SKM-1 (cell line): ENCODE results near the gene CCSAP.
"Not testable (repeated sequence)": the region's sequence is repeated elsewhere in the genome, so short reads cannot be mapped to it uniquely, and the experiment has no call there.

ENCODE experiments used
- DNase-seq: peaks from one replicate; lab custom pipeline; 2025; ENCODE audit not compliant: unreplicated experiment; lab: John Stamatoyannopoulos, UW

Gene CCSAP

DNA sequence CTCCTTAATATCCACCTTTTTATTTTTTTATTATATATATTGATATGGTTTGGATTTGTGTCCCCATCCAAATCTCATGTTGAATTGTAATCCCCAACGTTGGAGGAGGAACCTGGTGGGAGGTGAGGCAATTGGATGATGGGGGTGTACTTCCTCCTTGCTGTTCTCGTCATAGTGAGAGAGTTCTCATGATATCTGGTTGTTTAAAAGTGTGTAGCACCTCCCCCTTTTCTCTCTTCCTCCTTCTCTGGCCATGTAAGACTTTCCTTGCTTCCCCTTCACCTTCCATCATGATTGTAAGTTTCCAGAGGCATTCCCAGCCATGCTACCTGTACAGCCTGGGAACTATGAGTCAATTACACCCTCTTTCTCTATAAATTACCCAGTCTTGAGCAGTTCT is 22.7 kb upstream of the CCSAP start:
- peak; percentile 32 for DNase-seq

GRCh38 chr1:229364207-229365065 is 21.6 kb upstream of the CCSAP start:
- no peak for DNase-seq

DNA sequence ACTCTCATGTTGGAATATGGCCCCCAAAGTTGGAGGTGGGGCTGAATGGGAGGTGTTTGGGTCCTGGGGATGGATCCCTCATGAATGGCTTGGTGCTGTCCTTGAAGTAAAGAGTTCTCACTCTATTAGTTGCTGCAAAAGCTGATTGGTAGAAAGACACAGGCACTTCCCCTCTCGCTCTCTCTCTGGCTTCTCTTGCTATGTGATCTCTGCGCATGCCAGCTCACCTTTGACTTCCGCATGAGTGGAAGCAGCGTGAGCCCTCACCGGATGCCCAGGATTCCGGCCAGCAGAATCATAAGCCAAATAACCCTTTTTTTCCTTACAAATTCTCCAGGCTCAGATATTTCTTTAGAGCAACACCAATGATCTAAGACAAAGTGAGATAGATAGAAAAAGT is 20.9 kb upstream of the CCSAP start:
- no peak for DNase-seq

GRCh38 chr1:229360420-229360819 is 17.6 kb upstream of the CCSAP start:
- no peak for DNase-seq

GRCh38 chr1:229355661-229356060 is 12.8 kb upstream of the CCSAP start:
- DNase-seq: no peak

GRCh38 chr1:229354226-229354625 is 11.4 kb upstream of the CCSAP start:
- DNase-seq: no peak

- DNase-seq: no peak
Measured at GRCh38 chr1:229352975-229353374, 10.1 kb upstream of the CCSAP start.

DNA sequence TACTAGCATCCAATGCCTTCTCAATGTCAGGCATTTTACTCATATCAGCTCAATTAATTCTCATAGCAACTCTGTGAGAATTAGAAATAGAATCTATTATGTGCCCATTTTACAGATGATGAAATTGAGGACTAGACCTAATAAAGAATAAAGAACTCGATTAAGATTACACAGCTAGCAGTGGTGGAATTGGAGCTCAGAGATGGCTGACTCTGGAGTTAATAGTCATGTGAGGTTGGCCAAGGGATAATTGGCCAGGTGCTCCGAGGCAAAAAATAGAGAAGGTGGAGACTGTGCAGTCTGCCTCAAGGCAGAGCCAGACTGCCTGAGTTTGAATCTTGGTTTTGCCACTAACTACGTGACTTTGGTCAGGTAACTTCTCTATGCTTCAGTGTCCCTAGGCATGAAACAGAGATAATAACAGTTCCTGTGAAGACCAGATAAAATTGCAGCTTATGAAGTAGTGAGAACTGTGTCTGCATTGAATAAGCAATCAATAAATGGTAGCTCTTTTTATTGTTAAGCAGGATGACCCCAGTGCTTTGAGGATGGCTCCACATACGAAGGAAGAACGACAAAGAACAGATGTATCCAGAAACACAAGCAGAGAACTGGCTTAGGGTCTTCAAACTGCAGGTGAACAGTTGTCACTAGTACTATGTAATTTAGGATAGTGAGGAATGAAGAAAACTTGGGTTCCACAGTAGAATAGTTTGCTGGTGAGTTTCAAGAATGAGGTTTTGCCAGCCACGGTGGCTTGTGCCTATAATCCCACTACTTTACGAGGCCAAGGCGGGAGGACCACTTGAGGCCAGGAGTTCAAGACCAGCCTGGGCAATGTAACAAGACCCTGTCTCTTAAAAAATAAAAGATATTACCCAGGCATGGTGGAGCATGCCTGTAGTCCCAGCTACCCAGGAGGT is 6.9 kb upstream of the CCSAP start:
- no peak for DNase-seq

DNA sequence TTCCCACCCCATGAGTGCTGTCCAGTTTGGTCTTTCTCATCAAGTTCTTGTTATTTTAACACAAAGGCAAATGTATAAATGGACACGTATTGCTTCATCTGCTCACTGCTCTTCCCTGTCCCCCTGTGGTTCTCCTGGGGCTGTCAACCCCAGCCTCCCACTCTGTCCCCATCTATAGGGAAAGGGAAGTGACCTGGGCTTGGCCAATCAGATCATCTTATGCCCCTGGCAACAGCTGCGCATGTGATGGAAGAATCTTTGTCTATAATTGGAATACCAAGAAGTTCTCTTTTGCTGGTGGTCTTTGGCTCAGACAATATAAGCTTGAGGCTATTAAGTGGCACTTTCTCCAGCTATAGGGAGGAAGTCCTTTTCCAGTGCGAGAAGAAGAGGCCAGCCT is 4.7 kb upstream of the CCSAP start:
- no peak for DNase-seq

DNA sequence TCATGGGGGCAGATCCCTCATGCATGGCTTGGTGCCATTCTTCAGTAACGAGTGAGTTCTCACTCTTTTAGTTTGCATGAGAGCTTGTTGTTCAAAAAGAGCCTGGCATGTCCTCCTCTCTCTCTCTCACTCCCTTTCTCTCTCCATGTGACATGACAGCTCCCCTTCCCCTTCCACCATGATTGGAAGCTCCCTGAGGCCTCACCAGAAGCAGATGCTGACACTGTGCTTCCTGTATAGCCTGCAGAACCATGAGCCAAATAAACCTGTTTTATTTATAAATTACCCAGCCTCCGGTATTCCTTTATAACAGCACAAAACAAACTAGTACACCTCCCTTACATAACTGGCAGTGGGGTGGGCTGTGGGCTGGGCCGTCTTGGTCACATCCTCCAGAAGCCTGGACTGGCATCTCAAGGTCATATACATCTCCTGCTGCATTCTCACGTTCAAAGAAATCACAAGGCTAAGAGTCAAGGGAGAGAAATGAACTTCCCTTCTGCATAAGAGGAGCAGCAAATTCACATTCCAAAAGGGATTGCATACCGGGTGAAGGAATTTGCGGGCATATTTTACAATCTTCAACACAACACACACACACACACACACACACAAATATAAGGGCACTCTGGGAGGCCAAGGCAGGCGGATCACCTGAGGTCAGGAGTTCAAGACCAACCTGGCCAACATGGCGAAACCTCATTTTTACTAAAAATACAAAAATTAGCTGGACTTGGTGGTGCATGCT is 2.3 kb upstream of the CCSAP start:
- no peak for DNase-seq

DNA sequence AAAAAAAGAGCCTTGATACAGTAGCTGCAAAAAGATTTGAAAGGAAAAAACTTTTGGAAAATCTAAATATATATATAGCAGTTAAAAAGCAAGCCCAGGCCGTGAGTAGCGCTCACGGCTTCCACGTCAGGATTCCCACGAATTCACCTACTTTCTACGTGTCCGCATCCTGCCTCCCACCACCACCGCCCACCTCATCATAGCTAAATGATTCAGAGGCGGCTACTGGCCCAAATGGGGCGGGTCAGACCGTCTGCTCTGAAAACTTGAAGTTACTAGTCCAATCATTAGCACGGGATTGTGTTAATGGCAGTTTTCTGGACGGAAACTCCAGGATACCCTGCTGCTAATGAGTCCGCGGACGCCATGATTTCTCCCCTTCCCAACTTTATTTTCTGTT is 1.3 kb upstream of the CCSAP start:
- no peak for DNase-seq

- DNase-seq: peak; percentile 91
Measured at GRCh38 chr1:229341774-229342655, 832 bp downstream of the CCSAP start.

- no peak for DNase-seq
Measured at GRCh38 chr1:229340496-229340895, 2.4 kb downstream of the CCSAP start.

- DNase-seq: no peak
Measured at GRCh38 chr1:229339520-229339919, 3.3 kb downstream of the CCSAP start.

DNA sequence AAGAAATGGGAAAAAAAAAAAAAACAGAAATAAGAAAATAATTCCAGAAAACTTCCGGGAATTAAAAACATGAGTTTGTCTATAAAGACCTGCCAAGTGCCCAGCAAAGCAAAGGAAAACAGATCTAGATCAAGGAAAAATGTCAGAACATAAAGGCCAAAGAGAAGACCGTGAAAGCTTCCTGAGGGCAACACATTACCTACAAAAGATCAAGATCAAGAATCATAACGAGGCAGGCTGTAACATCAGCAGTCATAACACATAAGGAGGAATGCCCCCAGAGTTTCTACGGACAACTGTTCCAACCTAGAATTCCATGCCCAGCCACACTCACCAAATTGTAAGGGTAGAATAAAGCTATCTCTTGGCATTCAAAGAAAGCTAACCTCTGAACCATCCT is 3.8 kb downstream of the CCSAP start:
- DNase-seq: no peak

- DNase-seq: no peak
Measured at GRCh38 chr1:229336345-229336744, 6.5 kb downstream of the CCSAP start.

DNA sequence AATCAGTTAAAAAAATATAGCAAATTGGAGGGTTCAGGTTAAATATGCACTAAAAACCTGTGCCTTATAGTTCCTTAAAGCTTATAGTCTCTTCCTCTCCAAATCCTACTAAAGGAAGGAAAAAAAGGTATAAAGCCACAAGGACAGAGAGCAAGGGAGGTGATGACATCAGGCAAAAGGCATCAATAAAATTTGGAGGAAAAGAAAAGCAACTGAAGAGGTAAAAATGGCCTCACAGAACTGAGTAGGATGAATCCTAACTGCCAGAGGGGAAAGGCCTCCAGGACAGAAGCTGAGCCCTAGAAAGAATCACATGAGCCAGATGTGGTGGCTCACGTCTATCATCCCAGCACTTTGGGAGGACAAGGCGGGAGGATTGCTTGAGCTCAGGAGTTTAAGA is 8.1 kb downstream of the CCSAP start:
- no peak for DNase-seq

- no peak for DNase-seq
Measured at GRCh38 chr1:229334269-229334668, 8.6 kb downstream of the CCSAP start.

DNA sequence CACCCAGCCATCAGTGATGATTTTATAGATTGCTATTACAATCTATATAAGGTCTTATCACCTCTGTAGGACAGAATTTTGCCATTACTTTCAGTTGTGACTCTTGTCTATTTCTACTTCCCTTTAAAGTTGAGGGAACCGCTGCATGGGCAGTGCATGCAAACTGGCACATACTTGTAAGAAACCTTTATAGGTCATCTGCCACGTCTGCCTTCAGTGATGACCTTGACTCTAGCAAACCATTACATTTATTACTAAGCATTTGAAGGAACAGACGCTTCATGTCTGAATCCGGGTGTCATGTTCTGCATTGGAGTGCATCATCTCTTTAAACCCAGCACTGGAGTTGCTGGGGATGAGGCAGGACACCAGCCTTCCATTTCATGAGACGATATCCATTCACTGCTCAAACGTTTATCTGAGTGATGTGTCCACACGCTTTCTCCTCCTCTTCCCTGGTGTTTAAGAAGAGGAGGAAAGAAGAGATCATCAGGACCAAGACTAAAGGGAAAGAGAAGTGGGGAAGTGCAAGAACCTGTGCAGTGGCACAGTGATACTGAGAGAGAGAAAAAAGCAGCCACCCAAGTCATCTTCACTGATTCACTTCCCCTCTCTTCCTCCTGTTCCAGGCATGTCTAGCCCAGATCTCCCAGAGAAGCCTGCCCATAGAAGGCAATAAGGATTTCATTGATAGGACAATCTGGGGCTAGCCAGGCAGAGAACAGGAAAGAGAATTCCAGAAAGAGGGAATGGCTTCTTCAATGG is 14.1 kb downstream of the CCSAP start:
- no peak for DNase-seq

DNA sequence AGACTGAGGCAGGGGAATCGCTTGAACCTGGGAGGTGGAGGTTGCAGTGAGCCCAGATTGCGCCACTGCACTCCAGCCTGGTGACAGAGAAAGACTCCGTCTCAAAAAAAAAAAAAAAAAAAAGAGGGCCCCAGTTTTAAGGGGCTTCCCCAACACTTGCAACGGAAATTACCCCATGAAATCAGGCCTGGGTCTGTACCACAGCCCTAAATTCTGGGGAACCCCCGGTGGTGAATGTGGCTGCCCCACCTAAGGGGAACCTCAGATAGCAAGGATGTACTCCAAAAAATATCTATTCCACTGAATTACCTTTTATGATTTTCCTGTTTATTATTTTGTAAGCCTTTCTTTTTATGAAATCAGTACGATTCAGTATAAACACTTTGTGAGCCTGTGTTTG is 15.1 kb downstream of the CCSAP start:
- DNase-seq: not testable (repeated sequence)
